HL-60/S4 (cell line): Measurements from ENCODE around the gene EPN2.
"Not testable (repeated sequence)": the region's sequence is repeated elsewhere in the genome, so short reads cannot be mapped to it uniquely, and the experiment has no call there.

Source experiments
- in situ Hi-C: fragments of 300-500 bp; cut with MboI; formaldehyde crosslinking; loops from 2 replicates; pipeline ENCODE4 v1.14.3; 2022; ENCODE audit warnings: low sequenced_read_pairs

The EPN2 gene

DNA sequence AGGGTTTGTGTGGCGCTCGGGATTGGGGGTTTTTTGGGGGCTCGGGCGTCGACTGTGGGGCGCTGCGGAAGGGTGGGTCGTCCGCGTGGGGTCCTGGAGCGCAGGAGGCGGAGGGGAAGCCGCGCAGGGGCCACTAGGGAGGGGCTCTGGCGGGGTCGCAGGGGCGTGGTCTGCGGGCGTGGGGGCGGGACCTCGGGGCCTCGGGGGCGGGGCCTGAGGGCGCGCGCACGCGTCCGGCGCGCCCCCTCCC is at the start of gene EPN2:
TSS of gene EPN2 (plus strand) at position 228 of the 250 bp plus-strand sequence. CDS start 45,754 bp downstream, outside the sequence.
- in situ Hi-C loops = not testable (repeated sequence)

DNA sequence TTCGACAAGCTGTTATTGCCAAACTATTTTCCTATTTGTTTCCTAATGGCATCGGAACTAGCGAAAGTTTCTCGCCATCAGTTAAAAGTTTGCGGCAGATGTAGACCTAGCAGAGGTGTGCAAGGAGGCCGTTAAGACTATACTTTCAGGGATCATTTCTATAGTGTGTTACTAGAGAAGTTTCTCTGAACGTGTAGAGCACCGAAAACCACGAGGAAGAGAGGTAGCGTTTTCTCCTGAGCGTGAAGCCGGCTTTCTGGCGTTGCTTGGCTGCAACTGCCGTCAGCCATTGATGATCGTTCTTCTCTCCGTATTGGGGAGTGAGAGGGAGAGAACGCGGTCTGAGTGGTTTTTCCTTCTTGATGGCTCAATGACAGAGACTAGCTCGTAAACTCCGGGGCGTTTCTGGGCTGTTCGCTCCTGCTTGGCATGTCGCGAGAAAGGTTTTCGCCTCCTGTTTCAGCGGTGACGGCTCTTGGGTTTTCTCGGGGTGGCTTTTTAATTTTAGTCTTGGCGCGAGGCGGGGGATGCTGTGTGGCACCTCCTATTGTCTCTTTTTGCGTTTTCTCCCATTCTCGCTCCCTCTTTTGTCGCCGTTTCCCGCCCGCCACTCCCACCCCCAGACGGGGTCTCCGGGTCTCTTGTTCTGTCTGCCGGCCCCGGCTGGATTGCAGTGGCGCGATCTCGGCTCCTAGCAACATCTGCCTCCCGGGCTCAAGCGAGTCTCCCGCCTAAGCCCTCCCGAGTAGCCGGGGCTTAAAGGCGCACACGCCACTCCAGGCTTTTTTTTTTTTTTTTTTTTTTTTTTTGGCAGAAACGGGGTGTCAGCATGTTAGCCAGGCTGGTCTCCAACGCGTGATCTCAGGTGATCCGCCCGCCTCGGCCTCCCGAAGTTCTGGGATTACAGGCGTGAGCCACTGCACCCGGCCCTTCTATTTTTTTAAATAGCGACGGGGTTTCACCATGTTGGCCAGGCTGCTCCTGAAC is 49.0 kb upstream of the EPN2 start:
- in situ Hi-C loops = not testable (repeated sequence)

DNA sequence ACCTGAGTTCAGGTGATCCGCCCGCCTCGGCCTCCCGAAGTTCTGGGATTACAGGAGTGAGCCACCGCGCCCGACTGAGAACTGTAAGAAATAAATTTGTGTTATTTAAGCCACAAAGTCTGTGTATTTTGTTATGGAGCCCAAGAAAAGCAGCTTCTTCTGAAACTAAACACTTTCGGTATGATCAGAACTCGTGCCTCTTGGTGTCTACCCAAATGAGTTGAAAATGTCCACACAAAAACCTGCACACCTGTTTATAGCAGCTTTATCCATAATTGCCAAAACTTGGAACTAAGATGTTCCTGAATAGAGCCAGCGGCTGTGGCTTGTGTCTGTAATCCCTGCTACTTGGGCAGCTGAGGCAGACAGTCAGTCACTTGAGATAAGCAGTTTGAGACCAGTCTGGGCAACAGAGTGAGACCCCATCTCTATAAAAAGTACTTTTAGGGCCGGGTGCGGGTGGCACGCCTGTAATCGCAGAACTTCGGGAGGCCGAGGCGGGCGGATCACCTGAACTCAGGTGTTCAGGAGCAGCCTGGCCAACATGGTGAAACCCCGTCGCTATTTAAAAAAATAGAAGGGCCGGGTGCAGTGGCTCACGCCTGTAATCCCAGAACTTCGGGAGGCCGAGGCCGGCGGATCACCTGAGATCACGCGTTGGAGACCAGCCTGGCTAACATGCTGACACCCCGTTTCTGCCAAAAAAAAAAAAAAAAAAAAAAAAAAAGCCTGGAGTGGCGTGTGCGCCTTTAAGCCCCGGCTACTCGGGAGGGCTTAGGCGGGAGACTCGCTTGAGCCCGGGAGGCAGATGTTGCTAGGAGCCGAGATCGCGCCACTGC is 48.1 kb upstream of the EPN2 start:
- in situ Hi-C loops = not testable (repeated sequence)

DNA sequence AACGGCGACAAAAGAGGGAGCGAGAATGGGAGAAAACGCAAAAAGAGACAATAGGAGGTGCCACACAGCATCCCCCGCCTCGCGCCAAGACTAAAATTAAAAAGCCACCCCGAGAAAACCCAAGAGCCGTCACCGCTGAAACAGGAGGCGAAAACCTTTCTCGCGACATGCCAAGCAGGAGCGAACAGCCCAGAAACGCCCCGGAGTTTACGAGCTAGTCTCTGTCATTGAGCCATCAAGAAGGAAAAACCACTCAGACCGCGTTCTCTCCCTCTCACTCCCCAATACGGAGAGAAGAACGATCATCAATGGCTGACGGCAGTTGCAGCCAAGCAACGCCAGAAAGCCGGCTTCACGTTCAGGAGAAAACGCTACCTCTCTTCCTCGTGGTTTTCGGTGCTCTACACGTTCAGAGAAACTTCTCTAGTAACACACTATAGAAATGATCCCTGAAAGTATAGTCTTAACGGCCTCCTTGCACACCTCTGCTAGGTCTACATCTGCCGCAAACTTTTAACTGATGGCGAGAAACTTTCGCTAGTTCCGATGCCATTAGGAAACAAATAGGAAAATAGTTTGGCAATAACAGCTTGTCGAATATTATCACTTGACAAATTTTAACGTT is 47.3 kb upstream of the EPN2 start:
- in situ Hi-C loops = not testable (repeated sequence)

DNA sequence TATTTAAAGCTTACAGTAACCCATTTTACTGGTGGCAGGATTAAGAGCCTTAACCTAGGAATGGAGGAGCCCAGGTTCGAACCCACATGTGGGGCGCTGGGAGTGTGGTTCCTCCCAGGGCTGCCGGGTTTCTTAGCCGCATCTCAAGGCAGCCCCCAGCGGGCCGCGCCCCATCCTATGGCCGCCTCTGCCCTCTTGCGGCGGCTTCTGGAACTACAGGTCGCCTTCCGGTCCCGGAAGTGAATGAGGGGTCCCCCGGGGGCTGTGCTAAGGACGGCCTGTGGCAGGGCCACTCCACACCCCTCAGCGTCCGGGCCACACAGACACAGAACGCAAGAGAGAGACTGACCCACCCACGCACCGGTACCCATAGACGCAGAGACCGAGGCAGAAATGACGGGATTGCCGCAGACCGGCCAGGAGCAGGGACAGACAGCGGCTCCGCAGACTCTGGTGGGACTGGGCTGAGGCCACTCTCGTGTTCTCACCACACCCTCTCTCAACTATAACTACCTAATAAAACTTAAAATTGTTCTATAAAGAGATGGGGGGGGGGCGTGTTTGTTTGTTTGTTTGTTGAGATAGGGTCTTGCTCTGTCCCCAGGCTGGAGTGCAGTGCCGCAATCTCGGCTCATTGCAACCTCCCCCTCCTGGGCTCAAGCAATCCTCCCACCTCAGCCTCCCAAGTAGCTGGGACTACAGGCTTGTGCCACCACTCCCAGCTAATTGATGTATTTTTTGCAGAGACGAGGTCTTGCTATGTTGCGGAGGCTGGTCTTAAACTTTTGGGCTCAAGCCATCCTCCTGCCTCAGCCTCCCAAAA is 40.6 kb upstream of the EPN2 start:
- in situ Hi-C loops = not testable (repeated sequence)

DNA sequence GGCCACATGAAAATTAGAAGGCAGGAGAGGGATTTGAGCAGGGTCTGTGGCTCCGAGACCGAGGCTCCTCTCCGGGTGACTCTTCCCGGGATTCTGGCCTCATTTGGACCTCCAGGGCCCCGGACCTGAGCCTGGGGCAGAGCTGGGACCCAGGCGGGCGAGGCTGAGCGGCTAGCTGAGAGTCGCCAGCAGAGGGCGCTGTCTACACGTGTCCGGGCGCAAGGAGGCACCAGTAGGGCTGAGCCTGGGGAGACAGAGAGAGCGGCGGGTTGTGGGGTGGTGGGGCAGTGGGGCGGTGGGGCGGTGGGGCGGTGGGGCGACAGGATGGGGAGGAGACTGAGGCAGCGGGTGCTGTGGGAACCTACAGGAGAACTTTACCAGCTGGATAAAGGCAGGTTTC is 34.7 kb upstream of the EPN2 start:
- in situ Hi-C loops = not testable (repeated sequence)

DNA sequence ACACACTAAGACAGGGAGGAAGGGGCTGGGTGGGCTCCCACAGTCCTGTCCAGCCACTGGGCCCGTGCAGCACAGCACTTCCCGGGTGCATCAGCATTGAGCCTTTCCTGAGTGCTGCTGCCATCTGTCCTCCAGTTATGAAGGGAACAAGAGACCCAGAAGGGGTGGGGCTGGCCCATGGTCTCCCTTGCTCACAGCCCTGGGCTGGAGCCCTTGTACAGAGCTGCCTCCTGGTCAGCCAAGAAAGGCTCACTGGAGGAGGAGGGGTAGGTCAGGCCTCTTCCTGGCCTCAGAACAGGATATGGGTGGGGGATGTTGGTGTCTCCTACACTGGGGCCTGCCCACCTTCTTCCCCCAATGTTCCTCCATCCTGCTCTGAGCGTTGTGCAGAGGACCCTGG is 33.7 kb upstream of the EPN2 start:
- in situ Hi-C loops = not testable (repeated sequence)

DNA sequence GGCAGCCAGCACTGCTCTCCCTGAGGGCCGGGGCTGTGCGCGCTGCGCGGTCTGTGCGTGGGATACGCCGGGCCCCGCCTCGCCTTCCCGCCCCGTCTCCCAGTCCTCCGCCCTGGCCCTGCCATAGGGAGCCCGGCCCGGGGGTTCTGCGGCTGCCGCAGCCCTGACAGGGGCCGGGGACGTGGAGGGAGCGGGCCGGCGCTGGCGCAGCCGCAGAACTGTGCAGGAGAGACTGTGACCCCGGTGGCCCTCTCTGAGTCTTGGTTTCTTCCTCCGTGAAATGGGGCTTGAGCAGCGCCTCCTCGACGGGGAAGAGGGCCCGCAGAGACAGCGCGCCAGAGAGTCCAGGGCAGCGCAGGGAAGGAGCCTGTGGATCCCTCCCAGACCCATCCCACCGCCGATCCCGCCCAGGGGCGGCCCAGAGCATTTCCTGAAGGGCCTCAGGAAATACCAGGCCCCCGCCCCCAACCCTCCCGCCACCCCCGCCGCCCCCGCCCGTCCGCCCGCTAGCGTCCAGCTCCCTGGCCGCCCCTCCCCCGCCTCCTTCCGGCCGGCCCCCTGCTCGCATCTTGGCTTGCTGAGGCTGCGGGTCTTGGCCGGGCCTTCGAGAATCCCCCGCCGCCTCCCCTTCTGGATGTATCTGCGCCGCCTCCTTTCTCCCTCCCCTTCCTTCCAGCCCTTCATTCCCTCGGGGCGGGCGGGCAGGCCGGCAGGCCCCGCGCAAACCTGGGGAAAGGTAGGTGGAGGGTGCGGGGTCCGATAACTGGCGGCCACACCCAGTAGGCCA is 21.9 kb upstream of the EPN2 start:
- in situ Hi-C loops = not testable (repeated sequence)

DNA sequence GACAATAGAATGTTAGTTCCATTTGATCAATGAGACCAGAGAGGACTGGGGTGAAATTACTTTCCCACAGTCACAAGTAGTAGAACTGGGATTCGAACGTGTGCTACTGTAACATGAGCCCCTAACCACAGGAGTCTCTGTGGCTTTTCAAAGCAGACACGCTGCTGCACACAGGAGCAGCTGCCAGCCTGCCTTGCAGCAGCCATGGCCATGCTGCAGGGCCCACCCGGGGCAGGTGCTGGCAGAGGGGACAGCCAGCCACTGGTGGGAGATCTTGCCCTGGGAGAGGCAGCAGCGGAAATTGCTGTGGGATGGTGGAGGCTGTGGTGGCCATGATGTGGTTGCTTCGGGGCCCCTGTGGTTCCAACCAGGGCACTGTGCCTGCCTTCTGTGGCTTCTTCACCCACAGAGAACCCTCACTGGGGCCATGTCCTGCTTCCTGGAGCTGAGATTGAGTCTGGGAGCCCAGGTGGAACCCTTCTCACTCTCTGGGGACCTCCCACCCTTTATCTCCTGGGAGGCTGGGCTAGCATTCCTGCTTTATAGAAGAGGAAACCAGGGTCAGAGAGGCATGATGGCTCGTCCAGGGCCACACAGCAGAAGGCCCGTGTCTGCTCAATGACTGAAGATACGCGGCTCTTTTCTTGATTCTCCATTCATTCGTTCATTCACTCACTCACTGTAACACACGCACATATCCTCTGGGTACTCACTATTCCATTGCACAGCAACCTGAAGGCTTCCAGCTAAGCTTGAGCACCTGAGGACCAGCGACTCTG is 20.8 kb upstream of the EPN2 start:
- in situ Hi-C loops = not testable (repeated sequence)

DNA sequence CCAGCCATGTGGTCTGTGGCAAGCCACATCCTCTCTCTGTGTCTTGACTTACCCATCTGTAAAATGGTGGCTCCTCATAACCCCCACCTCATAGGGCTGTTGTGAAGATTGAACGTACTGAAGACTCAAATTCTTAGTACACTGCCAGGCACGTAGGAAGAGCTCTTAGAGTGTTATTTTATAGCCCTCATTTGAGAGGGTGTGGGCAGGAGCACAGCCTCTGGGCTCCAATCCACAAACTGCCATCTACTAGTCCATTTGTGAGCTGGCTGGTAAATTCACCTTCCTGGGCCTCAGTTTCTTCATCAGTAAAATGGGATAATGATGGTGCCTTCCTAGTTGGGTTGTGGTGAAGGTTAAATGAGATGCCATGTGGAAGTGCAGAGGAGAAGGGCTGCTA is 18.3 kb upstream of the EPN2 start:
- in situ Hi-C loops = not testable (repeated sequence)

DNA sequence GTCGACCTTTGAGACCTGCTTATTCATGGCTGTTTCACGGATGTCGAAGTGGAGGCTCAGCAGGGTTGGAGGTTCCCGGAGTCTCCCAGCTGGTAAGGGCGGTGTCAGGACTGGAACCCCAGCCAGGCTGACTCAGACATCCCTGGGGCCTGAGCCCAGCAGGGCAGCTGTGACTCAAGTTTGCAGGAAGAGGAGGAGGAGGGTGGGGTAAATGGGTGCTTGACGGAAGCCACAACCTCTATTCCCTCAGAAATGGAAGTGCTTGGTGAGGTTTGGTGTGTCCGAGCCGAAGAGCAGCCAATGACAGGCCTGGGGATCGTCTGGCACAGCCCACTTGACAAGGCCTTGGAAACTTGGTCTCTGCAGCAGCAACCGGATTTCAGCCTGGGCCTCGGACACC is 17.8 kb upstream of the EPN2 start:
- in situ Hi-C loops = not testable (repeated sequence)

DNA sequence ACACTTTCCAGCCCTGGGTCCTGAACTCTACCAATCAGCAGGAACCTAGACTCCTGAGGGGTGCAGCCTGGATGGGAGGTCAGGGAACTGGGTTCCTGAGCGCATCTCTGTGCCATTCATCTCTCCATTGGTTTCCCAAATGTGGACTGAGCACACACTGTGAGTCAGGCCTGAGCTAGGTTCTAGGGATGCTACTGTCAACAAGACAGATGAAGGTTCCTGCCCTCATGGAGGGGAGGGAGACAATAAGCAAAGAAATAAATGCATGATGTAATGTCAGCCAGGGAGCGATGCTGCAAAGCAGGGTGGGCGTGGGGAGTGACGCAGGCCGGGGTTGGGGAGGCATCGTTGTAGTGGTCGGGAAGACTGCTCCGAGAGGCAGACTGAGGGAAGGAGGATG is 17.0 kb upstream of the EPN2 start:
- in situ Hi-C loops = not testable (repeated sequence)

DNA sequence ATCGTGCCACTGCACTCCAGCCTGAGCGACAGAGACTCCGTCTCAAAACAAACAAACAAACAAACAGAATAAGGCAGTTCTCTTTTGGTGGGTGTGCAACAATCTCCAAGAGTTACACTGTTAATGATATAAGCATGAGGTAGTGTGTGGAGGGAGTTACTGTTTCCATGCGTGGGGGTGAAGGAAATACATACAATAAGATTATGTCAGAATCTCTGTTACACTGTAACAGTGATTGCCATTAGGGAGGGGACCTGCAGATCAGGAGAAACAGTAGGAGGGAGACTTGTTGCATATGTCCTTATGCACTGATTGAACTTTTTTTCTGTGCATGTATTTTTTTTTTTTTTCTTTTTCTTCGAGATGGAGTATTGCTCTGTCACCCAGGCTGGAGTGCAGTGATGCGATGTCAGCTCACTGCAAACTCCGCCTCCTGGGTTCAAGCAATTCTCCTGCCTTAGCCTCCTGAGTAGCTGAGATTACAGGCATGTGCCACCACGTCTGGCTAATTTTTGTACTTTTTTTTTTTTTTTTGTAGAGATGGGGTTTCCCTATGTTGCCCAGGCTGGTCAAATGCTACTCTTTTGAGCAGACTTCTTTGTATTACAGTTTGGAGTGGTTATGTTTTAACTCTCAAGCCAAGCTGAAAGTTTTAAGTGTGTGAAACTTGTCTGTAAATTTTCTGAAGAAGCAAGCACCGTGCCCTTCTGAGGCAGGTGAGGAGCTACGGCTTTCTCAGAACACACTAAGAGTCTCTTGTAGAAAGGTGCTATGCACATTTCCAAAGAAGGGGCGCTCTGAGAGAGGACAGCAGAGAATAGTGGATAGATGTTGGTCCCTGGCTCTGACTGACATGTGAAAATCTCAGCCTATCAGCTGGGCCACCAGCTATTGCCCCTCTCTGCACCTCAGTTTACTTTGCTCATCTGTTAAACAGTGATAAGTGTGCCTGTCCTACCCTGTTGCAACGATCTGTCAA is 10.3 kb upstream of the EPN2 start:
- in situ Hi-C loops = not testable (repeated sequence)

DNA sequence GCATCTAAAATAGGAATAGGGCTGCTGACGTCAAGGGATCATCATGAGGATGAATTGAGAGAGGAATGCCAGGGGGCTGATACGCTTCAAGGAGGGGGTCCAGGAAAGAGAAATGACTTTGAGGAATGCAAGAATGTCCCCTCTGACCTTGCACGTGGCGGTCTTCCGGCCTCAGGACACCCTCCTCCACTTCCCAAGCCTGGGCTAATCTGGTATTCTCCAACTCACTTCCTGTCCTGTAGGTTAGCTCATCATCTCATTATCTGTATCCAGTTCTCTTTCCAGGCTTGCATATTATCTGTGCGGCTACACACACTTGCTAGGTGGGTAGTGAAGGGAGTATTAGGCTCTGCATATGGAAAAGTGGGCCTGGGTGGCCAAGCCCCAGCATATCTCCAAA is 2.5 kb upstream of the EPN2 start:
- in situ Hi-C loops = not testable (repeated sequence)

DNA sequence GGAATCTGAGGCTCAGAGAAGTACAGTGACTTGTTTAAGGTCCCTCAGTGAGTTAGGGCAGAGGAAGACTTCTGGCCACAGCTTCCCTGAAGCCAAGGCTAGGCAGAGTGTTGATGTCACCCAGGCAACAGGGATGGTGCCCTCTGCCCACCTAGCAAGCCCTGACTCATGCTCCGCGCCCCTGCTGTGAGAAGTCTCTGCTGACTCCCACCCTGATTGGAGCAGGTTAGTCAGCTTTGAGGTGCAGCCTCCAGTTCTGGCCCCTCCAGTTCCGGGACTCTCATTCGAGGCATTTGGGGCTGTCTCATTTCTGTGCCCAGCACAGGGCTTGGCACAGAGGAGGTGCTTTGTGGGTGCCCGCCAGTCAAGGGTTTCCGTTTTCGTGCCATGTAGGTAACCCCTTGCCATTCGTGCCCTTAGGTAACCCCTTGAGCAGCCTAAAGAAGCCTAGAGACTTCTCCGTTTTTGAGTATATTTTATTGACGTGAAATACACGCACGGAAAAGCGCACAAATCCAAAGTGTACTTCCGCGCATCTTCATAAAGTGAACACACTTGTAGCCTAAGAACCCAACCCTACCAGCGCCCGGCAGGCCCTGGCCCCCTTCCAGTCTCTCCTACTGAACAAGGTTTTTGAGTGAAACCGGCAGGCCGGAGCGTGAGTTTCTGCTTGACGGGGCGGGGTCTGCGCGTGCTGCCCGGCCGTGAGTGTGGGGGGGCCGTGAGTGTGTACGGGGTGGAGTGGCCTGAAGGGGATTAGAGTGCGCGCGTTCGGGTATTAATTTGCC is 621 bp upstream of the EPN2 start:
- in situ Hi-C loops = not testable (repeated sequence)

DNA sequence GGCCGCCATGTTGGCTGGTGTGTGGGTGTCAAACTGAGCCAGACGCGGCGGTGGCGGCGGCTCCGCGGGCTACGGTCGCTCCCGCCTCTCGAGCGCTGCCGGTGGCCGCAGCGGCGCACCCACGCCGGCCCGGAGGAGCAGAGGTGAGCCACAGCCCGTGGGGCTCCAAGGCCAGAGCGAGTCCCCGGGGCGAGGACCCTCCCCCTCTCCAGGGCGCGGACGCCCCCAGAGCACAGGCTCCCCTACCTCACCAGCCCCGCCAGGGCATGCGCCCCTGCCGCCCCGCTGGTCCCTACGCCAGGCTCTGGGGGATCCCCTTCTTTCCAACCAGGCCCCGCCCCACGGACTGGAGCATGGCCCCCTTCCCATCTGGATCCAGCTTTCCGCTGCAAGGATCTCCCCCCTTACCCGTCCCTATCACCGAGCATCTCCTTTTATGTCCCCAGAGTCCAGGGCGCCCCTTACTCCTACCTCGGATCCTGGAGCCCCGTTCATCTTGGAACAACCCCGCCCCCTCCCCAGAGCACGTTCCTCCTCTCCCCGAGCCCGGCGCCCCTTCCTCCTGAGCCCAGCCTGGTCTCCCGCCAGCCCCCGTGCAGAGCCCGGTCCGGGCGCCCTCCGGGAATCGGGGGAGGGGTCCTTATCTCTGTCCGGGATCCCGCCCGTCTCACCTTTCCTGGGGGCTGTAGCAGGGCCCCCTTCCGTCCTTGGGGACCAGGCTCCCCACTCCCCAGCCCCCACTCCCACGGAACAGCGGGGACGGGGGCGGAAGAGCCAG is 412 bp downstream of the EPN2 start:
- in situ Hi-C loops = no loop called here

DNA sequence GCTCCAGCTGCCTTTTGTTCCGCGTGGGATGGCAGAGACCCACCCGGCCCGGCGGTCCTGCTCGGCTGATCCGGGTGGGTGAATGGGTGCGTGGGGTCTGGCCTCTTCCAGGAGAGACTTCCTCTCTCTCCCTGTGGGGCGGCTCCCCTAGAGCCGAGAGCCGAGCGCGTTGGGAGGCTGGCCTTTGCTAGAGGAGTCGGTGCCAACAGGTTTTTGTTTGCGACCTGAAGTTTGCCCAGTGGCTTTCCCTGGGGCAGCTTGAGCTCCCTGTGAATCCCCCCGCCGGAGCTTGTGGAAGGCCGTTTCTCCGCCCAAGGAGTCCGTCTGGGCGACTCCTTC is 970 bp downstream of the EPN2 start:
- in situ Hi-C loops = no loop called here
